Endodermal cell (in vitro differentiated cells): Measurements from ENCODE around the gene TRPM5. TPM values are rescaled to one million over a fixed set of nuclear protein-coding genes. Genes with fewer than 3 reads are reported as not detected.

Experiments
- DNase-seq: peaks from one replicate; pipeline ENCODE4 v3.0.0-alpha.2; 2017
- H3K27ac ChIP-seq: 2 replicates; pipeline ENCODE4 v1.5.1; 2013; ENCODE audit warnings: mild to moderate bottlenecking, low read depth, low read length, moderate library complexity
- H3K27me3 ChIP-seq: 2 replicates; pipeline ENCODE4 v1.6.1; 2013; ENCODE audit warnings: mild to moderate bottlenecking, low read length, moderate library complexity; ENCODE audit not compliant: insufficient read depth, control insufficient read depth, poor library complexity, severe bottlenecking
- H3K36me3 ChIP-seq: 2 replicates; pipeline ENCODE4 v1.7.0; 2013; ENCODE audit warnings: mild to moderate bottlenecking, low read length, moderate library complexity; ENCODE audit not compliant: control insufficient read depth, insufficient read depth
- H3K4me1 ChIP-seq: one replicate; pipeline ENCODE4 v1.7.0; 2013; ENCODE audit warnings: low read length; ENCODE audit not compliant: control insufficient read depth, insufficient read depth
- H3K4me3 ChIP-seq: 2 replicates; pipeline ENCODE4 v1.5.1; 2013; ENCODE audit warnings: mild to moderate bottlenecking, low read length, moderate library complexity
- H3K9ac ChIP-seq: 2 replicates; pipeline ENCODE4 v1.6.1; 2013; ENCODE audit warnings: mild to moderate bottlenecking, low read length, moderate library complexity; ENCODE audit not compliant: poor library complexity, severe bottlenecking; ENCODE audit errors: extremely low read depth
- H3K9me3 ChIP-seq: 2 replicates; pipeline ENCODE4 v1.6.1; 2013; ENCODE audit warnings: mild to moderate bottlenecking, low read length, moderate library complexity; ENCODE audit not compliant: control insufficient read depth
- H3K27ac Mint-ChIP-seq: 2 replicates; pipeline ENCODE4 v1.8.0; 2020; ENCODE audit warnings: mixed read lengths
- H3K27me3 Mint-ChIP-seq: 2 replicates; pipeline ENCODE4 v1.8.0; 2021; ENCODE audit warnings: mild to moderate bottlenecking, mixed read lengths; ENCODE audit not compliant: insufficient read depth
- H3K36me3 Mint-ChIP-seq: 2 replicates; pipeline ENCODE4 v1.8.0; 2020; ENCODE audit warnings: low read depth, mixed read lengths
- H3K4me1 Mint-ChIP-seq: 2 replicates; pipeline ENCODE4 v1.8.0; 2020; ENCODE audit warnings: mixed read lengths
- H3K4me3 Mint-ChIP-seq: 2 replicates; pipeline ENCODE4 v1.8.0; 2020; ENCODE audit warnings: mild to moderate bottlenecking, moderate library complexity, mixed read lengths
- H3K9me3 Mint-ChIP-seq: 2 replicates; pipeline ENCODE4 v1.8.0; 2020; ENCODE audit warnings: mild to moderate bottlenecking, mixed read lengths
- whole genome bisulfite sequencing, 2 experiments: methylation state at CpG; one replicate each; pipeline versions ENCODE4 v1.1.5 to v1.1.7; 2013; ENCODE audit warnings: missing lambda C conversion rate in 2 of 2, mixed read lengths in 1 of 2; ENCODE audit not compliant: insufficient coverage in 1 of 2, insufficient read length in 1 of 2; 5-methylcytosine and 5-hydroxymethylcytosine counted together
- total RNA-seq, 2 donors: library from RNA; stranded (reverse); fragmentation: NEBNext Ultra II Directional in 1 of 2; extraction: Animal tissue kit (Norgen Biotek cat#: 25700) in 1 of 2; gene quantifications; 2 replicates in 1 of 2; 3 replicates in 1 of 2; pipeline ENCODE4 v1.2.1, GENCODE V29; 2021
- TF ChIP-seq, protein P1 (sequence below): fragments of 200-600 bp; sonication (generic); conservative IDR thresholded peaks from 2 replicates; pipeline ENCODE4 v1.5.0; 2021; ENCODE audit warnings: antibody characterized with exemption, mild to moderate bottlenecking

TRPM5 gene
- total RNA-seq, 2 donors from 2014 or later, result 0.11 TPM

DNA sequence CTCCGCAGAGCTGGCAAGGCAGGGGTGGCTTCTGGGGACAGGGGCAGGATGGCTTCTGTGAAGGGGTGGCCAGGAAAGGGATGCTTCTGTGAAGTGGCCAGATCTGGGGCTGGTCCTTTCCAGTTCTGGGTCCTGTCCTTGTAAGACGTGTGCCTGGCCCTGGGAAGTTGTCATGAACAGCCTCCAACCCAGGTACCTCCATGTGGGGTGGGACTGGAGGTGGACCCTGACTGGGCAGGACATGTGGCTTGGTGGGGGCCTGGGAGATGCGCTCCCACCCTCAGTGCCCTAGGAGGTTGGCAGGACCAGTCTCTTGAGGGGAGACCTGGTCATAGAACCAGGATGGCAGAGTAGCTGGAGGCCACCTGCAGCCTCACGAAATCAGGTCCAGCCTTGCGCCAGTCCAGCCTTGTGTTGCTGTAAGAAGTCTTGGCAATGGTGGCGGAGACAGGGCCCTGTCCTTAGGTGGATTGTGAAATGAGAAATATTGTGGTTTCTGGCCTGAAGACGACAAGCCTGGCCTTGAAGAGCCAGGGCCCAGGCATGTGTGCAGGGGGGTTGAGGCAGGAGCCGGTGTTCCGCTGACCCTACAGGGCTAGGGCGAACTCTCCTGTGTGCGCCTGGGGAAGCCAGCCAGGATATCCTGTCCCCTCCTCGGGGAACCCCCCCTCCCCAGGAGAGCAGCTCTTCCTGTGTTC, 3.1 kb upstream of the TRPM5 start:
- Histone ChIP-seq H3K36me3 (no peaks in the 10 kb centered on the region), H3K4me3 (no peak overlapping the region), H3K9me3 (peaks cover 9% of the 10 kb centered on the region), H3K27me3 (peaks cover 85% of the 10 kb centered on the region), H3K27ac (no peak overlapping the region), H3K4me1 (no peaks in the 10 kb centered on the region), H3K9ac (no peak overlapping the region)
- no peak overlapping the region for H3K27ac Mint-ChIP-seq
- H3K4me1 Mint-ChIP-seq, result no peaks in the 10 kb centered on the region
- H3K36me3 Mint-ChIP-seq, result no peaks in the 10 kb centered on the region
- DNase-seq, result no peak
- TF ChIP-seq, protein P1, sequence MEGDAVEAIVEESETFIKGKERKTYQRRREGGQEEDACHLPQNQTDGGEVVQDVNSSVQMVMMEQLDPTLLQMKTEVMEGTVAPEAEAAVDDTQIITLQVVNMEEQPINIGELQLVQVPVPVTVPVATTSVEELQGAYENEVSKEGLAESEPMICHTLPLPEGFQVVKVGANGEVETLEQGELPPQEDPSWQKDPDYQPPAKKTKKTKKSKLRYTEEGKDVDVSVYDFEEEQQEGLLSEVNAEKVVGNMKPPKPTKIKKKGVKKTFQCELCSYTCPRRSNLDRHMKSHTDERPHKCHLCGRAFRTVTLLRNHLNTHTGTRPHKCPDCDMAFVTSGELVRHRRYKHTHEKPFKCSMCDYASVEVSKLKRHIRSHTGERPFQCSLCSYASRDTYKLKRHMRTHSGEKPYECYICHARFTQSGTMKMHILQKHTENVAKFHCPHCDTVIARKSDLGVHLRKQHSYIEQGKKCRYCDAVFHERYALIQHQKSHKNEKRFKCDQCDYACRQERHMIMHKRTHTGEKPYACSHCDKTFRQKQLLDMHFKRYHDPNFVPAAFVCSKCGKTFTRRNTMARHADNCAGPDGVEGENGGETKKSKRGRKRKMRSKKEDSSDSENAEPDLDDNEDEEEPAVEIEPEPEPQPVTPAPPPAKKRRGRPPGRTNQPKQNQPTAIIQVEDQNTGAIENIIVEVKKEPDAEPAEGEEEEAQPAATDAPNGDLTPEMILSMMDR, result no peak
- H3K9me3 Mint-ChIP-seq, result peaks cover 4% of the 10 kb centered on the region
- no peak overlapping the region for H3K4me3 Mint-ChIP-seq
- WGBS, 2 experiments, result 92 to 94% methylated on average over 7 to 12 of the region's 12 CpGs
- peaks cover 86% of the 10 kb centered on the region for H3K27me3 Mint-ChIP-seq

DNA sequence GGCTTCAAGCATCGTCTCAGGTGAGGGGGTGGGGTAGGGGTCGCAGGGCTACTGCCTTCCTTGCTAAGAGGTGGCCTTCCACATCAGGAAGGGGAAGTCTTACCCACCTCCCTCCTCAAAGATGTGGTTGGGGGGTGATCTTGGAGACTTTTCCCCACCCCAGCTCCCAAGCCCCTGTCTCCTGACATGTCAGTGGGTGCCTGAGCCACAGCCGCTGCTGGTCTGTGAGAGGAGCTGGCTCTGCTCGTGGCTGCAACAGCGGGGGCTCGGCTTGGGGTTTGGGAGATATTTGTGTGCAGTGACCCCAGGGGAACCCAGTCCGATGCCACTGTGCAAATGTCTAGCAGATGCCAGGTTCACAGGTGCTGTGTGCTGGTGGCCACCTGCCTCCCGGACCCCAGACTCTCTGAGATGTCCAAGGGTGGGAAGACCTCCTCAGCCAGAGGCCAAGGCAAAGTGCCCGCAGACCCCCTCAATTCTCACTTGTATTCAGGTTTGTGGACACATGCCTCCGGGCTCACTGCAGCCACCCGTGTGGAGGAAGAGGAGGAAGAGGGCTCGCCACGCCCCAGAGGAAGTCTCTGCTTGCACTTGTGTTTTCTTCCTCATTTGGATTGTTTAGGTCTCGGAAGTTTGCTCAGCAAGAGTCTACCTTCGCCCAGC, 2.4 kb upstream of the TRPM5 start:
- Histone ChIP-seq H3K27ac (no peak overlapping the region), H3K9ac (no peak overlapping the region), H3K4me1 (no peaks in the 10 kb centered on the region), H3K27me3 (peaks cover 85% of the 10 kb centered on the region), H3K9me3 (peaks cover 9% of the 10 kb centered on the region), H3K4me3 (no peak overlapping the region), H3K36me3 (no peaks in the 10 kb centered on the region)
- TF ChIP-seq, protein P1, result no peak
- Mint-ChIP-seq H3K4me3 (no peak overlapping the region), H3K27ac (no peak overlapping the region), H3K27me3 (peaks cover 86% of the 10 kb centered on the region), H3K36me3 (no peaks in the 10 kb centered on the region), H3K9me3 (peaks cover 4% of the 10 kb centered on the region), H3K4me1 (no peaks in the 10 kb centered on the region)
- WGBS, 2 experiments, result 84 to 91% methylated on average over 9 to 14 of the region's 15 CpGs
- no peak for DNase-seq

DNA sequence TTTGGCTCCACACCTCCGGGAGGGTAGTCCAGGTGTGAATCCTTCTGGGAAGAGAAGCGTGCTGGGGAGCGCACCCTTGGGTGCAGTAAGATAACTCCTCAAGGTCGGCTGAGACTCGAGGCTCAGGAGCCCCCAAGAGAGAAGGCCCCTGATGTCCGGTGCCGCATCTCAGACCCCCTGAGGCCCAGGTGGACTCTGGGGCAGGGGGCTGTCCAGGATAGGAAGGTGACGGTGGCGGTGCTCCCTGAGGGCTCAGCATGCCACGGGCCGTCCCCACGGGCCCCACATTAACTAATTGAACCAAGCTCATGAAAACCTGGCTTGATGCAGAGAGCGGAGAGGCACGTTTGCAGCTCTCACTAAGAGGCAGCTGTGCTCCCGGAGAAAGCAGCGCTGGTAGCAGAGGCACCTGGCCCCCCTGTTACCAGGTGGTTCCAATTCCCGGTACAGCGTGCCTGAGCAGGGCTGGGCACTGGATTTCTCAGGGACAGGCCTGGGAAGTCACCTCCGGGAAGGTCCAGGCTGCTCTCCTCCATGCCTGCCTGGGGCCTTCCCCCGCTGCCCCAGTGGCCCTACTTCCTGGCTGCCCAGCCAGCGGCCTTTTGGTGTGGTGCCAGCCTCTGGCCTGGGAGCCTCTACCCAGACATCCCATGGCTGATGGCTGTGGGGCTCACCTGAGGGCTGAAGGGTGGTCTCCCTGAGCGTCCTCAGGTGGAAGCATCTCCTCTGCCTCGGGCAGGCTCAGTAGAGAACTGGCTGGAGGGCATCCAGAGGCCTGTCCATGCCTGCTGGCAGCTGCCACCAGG, 1.6 kb upstream of the TRPM5 start:
- no peak for DNase-seq
- peaks cover 4% of the 10 kb centered on the region for H3K9me3 Mint-ChIP-seq
- no peaks in the 10 kb centered on the region for H3K4me1 Mint-ChIP-seq
- TF ChIP-seq, protein P1, result no peak
- no peaks in the 10 kb centered on the region for H3K36me3 ChIP-seq
- no peak overlapping the region for H3K4me3 ChIP-seq
- WGBS, 2 experiments, result 77 to 82% methylated on average over 10 to 23 of the region's 23 CpGs
- H3K9me3 ChIP-seq, result peaks cover 9% of the 10 kb centered on the region
- peaks cover 87% of the 10 kb centered on the region for H3K27me3 Mint-ChIP-seq
- H3K4me3 Mint-ChIP-seq, result peak overlapping the region; percentile 57
- H3K27ac Mint-ChIP-seq, result no peak overlapping the region
- H3K27me3 ChIP-seq, result peaks cover 89% of the 10 kb centered on the region
- no peaks in the 10 kb centered on the region for H3K4me1 ChIP-seq
- no peak overlapping the region for H3K9ac ChIP-seq
- H3K36me3 Mint-ChIP-seq, result no peaks in the 10 kb centered on the region
- no peak overlapping the region for H3K27ac ChIP-seq
